Mammary epithelial cell (primary cell): ENCODE measurements around the gene LRP11.

Experiments used
- CTCF ChIP-seq, 2 donors: IDR thresholded peaks in 1 of 2; conservative IDR thresholded peaks in 1 of 2; 2 replicates each; pipeline ENCODE4 v1.5.1; 2011 to 2012; ENCODE audit warnings: inconsistent platforms in 2 of 2, low read length in 2 of 2, mild to moderate bottlenecking in 2 of 2, control low read depth in 1 of 2, low read depth in 1 of 2; ENCODE audit not compliant: insufficient read depth in 1 of 2; ENCODE audit errors: extremely low read depth in 1 of 2
- EZH2 ChIP-seq: IDR thresholded peaks from 2 replicates; pipeline ENCODE4 v1.6.1; 2012; ENCODE audit warnings: low read length, inconsistent platforms, borderline replicate concordance

DNA sequence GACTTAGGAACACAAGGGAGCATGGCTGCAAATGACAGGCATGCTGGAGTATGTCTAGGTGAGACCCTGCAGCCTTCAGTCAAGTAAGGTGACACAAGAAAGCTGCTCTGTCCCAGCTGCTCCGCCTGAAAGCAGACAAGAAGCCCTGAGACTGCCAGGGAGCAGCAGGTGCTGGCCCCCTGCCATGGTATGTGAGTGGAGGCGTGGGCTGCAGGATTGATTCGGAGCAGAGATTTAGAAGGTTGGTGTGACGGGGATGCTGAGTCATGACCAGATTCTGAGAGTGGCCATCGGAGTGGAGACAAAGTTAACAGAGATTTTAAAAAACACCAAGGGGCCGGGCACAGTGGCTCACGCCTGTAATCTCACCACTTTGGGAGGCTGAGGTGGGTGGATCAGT lies 17.8 kb downstream of the LRP11 start:
- no peak for TF ChIP-seq CTCF (conservative IDR thresholded peaks at IDR 0.05 in 1 of 2, IDR thresholded peaks at IDR 0.05 in 1 of 2; ENCODE audit: extremely low read depth in 1 of 2, insufficient read depth in 1 of 2, low read depth in 1 of 2, low read length in 2 of 2)
- no peak for TF ChIP-seq EZH2
